HG02943 (cell line): ENCODE data around the gene GRM8.

Experiments used
- ATAC-seq: cut with Tn5 transposase; IDR thresholded peaks from one replicate; pipeline ENCODE4 v1.9.1; 2021; ENCODE audit warnings: mild to moderate bottlenecking, low read depth, moderate library complexity; ENCODE audit not compliant: unreplicated experiment

Gene GRM8

DNA sequence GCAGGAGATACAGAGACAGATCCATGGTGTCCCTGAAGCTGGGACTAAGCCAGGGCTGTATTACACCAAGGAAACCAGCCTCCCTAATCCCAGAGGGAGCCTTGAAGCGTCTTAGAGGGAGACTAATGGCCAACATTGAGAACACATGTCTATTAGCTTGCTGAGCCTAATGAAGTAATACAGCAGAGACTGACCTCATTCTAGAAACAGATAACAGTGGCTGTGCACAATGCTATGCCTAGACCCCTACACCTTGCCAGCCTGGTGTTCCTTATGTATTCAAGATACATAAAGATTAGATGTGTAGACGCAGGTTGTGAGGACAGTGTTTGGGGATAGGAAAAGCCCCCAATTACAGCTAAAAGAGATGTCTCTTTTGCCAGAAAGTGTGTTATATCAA lies 19.1 kb downstream of the GRM8 start:
- ATAC-seq: no peak

DNA sequence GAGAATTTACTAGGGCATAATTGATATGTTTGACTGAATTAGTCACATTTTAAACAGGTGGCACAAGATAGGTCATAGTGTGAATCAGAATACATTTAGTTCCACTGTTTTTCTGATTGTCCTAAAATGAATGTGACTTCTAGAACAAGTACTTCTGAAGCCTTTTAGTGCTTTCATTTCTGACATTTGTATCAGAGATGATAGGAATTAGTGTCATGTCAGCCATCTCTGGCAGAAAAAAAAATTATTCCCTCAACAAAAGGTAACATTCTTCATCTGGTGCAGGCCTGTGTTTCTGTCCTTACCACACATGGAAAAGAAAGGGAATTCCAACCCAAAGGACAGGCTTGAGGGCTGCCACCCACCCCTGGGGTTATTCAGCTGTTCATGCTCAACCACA lies 21.3 kb downstream of the GRM8 start:
- ATAC-seq: no peak

DNA sequence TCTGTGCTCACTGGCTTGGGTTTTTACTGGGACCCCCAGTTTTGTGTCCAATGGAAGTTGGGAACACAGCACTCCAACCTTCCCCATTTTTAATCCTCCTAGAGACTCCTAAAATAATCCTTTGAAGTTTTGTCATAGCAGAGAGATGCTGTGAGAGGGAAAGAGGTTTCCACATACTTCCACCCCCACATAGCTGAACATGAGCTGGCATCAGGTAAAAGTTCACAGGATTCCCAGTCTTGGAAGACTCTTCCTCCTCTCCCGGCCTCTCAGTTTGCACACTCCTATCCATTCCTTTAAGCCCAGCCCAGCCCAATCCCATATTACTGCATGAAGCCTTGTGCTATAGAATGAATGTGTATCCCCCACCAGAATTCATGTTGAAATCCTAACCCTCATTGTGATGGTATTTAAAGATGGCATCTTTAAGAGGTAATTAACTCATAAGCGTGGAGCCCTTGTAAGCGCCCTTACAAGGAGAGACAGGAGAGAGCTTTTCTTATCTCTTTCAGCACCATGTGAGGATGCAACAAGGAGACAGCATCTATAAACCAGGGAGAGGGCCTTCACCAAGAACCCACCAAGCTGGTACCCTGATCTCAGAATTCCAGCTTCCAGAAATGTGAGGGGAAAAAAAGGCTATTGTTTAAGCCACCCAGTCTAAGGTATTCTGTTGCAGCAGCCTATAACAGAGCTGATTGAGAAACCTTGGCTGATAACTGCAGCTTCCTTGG lies 22.4 kb downstream of the GRM8 start:
- no peak for ATAC-seq

DNA sequence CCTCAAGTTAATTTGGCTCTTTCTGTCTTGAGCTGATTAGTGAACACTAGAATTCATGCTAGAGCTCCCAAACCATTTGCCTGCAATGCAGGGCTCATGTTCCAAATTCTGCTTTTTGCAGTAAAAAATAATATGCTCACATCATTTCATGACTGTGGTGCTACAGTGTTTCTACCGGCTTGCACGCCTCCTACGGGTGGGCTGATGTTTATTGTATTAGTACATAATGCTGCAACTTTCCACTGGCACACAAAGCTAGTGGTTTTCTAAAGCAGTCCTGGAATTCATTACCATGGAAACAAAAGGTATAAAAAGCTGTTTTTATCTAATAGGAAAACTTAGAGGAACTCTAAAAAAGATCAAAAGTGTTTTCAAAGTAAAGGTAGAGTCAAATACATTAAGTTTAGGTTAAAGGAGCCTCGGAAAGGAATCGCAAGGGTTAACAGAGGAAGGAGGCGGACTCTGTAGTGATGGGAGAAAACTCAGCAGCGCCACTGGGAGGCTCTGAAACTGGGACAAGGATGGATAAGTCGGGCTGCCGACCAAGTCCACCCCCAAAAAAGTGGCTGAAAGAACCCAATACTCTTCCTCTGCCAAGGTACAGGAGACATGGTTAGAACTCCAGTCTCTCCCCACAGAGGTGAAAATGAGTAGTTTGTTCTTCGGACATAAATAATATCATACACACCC lies 25.9 kb downstream of the GRM8 start:
- ATAC-seq: no peak

DNA sequence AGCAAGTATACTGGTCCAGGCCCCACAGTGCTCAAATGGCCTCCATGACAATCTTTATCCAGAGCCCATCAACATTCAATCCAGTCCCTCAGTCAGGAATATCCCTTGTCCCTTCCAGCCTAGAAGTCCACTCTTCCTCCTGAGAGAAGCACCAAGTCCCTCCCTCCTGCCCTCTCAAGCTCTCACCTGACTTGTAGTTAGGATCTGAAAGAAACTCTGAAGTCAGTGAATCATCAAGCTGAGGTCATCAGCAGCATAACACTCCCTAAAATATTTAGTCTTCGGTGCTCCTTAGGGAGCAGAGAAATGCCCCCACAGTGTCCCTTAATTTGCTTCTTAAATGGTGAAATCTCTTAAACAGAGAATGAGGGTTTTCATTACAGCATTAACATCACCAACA lies 31.0 kb downstream of the GRM8 start:
- no peak for ATAC-seq

DNA sequence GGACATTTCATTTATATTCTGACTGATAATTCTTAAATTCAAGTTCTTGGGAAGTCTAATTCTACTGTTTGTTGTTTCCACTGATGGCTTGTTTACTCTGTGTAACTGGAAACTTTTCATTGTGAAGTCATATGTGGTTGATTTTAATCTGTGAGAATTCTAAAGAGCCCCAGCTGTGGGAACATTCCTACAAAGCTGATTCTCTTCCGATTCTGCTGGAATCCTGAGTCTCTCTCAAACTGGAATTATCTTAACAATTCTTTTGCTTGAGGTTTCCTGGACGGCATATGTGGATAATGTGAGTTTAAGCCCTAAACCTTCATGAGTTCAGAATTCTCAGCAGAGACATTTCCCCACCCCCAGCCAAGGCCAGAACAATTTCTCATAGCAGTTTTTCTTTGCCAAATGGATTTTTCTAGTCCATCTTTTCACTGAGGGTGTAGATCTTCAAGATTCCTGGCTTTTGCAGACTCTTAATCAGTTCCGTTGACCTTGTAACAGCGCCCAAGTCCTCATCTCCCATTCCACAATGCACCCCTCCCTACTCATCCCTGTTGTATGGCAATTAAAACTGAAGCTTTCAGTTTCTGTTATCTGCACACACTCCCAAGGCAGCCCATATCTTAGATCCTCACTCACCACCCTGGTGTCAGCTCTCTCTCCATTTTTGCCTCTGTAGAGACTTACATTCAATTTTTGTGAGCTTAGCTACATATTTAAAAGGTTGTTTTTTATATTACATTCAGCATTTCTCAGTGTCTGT lies 37.6 kb downstream of the GRM8 start:
- ATAC-seq: no peak

DNA sequence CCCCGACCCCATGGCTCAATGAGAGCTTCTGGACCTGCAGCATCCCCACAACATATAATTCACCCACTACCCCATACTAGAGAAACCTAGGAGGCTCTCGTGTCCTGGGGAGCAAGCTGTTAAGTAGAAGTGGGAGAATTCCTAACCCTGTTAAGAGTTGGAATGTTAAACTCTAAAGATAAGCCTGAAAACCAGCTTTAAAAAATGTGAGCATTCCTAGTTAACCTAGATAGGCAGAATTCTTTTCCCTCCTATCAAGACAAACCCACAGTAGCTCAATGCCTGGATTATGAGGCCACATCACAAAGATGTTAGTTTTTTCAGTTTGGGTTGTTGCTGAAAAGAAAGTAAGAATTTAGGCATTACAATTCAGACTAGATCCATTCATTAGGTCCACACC lies 42.9 kb downstream of the GRM8 start:
- ATAC-seq: no peak

DNA sequence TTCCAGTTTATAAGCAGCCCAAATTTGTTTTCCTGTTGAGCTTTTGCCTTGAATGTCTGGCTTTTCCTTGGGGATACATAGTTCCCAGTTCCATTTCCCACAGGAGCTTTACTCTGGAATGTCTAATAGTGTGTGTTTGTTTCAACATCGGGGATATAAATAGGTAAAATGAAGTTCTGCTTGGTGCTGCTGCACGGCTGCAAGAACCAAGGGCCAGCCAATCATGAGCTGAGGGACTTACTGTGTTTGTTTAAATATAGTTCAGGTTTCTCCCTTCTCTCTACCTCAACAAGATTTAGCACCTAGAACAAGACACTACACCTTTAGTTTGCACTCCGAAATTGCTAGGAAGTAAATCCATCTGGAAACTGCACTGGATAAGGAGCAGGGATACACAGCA lies 43.9 kb downstream of the GRM8 start:
- no peak for ATAC-seq

DNA sequence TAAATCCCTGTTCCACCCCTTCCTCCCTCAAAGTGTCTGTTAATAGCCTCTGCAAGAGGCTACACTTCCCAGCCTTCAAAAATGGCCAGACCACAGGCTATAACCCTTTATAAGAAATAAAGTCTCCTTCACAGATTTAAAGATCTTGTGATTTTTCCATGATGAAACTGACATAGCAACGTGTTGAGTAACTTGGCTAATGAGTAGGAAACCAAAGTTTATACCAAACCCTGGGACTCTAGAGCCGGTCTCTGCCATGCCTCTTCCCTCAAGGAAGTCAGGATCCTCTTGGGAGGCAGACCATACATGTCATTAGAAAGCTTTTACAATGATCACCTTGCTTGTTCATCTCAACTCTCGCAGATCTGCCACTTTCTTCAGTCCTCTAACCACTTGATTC lies 44.4 kb downstream of the GRM8 start:
- no peak for ATAC-seq

DNA sequence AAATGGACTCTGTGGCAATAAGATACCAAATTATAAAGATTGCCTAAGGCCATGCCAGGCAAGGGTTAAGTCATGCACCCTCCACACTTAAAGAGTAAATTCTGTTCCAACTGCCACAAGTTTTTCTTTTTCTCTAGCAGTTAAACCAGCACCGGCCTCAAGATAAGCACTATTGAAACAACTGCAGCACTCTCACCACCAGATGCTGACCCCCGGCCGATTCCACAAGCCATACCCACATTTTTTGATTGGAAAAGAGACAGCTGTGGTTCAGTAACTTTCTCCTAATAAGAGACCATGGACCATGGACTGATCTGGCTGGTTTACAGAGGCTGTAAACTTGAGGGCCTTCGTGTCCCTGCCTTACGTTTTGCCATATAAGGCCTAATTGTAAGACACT lies 44.9 kb downstream of the GRM8 start:
- ATAC-seq: no peak

DNA sequence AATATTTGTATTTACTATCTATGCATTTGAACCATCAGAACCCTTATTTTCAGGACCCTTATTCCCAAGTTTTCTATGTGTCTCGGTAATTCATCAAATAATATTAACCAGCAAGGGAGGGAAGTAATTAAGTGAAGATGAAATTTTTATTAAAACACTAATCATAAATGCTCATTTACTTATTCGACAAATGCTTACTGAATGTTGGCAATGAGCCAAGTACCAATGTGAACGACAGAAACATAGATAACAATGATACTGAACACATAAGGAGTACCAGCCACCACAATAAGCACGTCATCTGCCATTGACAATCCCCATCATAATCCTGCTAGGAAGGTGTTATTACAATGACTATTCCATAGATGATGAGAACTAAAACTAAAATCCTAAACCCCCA lies 45.5 kb downstream of the GRM8 start:
- ATAC-seq: no peak

DNA sequence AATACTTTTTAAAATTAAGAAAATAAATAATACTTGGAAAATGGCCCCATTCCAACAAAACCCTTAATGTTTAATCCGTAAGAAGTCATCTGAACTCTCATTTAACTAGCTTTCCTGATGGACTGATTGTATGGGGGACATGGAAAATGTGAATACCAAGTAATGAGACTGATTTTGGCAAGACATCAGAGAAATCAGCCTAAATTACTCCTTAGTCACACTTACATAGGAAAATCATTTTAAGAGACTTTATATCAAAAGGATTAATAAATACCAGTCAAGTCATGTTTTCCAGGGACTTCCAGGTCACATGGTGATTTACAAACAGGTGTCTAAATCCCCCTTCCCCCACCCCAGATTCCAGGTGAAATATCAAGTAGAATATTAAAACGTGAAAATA lies 58.2 kb downstream of the GRM8 start:
- no peak for ATAC-seq

DNA sequence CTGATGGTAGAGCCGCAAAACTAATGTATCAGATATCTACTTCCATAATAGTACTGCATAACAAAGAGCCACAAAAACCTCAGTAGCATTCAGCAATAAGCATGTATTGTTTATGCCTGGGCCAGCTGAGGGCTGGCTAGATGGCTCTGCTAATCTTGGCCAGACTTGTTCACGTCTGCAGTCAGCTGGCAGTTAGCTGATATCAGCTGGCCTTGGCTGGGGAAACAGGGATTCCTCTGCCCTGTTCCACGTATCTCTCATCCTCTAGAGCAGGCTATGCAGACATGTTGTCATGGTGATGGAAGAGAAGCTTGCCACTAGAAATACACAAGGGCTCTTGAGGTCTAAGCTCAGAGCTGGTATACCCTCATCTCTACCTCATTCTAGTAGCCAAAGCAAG lies 62.9 kb downstream of the GRM8 start:
- no peak for ATAC-seq

DNA sequence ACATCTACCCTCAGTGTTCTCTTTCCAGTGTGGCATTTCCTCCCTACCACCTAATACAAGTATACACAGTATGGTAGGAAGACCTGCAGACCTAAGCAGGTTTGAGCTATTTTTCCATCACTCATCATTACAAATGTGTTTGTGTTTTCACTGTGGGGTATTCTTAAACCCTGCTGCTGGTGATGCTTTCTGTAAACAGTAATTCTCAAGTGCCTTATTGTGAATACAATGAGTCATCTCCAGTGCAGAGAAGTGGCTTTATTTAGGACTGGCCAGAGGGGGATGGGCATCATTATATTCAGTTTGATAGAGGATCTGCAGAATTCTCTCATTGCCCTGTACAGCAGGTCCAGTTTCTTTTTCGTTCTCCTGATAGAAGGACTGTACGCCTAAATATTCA lies 63.7 kb downstream of the GRM8 start:
- ATAC-seq: no peak

DNA sequence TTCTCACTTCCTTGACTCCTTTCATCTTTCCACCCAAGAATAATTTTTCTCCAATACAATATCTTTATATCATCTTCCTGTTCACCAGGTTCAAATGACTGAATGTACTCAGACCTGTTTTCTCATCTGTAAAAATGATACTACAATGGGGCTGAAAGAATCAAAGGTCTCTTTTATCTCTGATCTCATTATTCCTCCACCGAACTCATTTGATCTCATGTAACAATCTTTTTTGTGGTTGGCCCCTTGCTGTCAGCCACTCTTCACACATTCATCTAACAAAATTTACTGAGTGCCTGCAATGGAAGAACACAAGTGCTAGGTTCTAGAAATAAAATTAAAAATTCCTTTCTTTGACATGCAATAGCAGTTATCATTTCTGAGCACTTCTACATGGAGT lies 65.0 kb downstream of the GRM8 start:
- ATAC-seq: no peak

DNA sequence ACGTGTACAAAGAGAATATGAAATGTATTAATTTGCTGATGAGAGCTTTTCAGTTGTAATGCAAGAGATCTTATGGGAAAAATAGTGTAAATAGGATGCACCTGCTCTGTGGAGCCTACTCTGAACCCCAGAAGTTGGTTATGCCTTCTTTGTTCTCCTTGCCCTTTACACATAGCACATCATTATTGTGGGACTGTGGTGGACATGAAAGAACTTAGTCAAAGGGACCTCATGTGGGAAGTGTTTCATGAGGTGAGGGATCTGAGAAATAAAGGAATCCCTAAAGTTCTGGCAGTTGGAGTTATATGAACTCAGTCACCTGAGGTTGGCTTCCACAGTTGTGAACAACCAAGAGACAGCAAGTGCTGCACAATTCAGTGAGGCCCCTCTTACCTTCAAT lies 66.1 kb downstream of the GRM8 start:
- ATAC-seq: no peak

DNA sequence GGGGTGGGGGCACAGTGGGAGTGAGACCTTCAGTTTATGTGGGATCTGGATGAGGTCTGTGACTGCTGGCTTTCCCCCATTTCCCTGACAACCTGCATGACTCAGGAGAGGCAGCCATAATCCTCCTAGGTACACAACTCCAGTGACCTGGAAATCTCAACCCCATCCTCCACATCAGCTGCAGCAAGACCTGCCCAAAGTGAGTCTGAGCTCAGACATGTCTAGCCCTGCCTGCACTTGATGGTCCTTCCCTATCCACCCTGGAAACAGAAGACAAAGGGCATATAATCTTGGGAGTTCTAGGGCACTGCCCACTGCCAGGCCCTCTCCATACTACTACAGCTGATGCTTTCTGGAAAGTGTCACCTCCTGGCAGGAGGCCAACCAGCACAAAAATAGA lies 75.6 kb downstream of the GRM8 start:
- no peak for ATAC-seq

DNA sequence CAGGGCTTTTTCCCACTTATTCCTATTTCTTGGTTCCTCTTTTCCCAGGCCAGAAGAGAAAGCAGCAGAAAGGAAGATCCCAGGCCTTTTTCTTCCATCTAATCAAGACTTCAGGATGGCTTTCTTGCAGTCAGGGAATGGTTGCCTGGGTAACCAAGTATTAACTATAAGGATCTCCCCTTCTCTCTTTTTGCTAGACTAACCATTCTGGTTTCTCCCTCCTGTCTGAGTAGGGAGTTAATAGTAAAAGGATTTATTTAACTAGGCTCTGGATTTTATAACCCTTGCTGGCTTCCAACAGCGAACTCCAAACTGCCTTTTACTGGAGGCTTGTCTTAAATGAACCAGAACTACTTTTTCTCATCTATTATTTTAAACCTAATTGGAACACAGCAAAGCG lies 90.4 kb downstream of the GRM8 start:
- ATAC-seq: no peak

DNA sequence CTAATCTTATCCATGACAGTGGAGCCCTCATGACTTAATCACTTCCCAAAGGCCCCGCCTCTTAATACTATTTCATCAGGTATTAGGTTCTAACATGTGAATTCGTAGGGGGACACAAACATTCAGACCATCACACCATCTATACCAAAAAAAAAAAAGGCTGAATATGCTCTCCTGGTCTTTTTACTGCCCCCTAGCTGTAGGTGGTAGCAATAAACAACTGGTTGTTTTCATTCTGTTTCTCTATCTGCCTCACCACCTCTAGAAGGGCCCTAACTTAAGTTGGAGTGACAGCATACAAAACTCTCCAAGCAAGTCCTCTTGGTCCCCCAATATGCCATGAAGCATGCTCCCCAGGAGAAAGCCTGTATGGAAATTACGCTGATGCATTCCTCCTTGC lies 94.1 kb downstream of the GRM8 start:
- no peak for ATAC-seq

DNA sequence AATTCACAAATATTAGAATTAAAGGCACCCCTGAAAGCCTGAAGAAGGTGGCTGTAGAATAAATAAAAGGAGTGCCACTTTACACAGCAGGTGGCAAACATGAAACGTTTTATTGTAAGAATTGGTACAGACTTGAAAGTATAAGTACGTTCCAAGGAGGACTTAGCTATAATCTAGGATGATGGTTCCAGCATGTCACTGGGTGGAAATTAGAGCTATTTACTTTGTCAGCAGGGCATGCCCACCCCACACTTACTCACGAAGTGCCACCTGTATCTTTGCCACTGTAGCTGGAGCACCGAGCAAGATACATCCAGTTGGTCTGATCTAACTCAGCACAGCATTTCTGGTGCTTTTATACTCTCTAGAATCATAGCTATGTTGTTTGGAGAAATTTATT lies 97.8 kb downstream of the GRM8 start:
- no peak for ATAC-seq

DNA sequence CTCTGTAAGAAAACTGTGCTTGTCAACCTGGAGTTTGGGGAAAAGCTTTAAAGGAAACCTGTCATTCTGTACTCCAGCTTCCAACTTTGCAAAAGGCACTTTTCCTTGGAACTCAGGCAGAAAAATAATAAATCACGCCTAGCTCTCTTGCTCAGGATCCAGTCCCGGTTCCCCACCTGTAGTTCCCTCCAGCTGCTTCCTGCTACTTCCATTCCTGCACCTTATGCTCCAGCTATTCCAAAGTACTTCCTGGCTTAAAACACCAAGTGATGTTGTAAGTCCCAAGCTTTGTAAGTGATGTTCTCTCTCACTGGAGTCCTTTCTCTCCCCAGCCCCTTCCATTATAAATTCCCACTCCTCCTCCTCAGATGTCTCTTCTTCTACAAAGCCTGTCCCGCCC lies 98.6 kb downstream of the GRM8 start:
- no peak for ATAC-seq

DNA sequence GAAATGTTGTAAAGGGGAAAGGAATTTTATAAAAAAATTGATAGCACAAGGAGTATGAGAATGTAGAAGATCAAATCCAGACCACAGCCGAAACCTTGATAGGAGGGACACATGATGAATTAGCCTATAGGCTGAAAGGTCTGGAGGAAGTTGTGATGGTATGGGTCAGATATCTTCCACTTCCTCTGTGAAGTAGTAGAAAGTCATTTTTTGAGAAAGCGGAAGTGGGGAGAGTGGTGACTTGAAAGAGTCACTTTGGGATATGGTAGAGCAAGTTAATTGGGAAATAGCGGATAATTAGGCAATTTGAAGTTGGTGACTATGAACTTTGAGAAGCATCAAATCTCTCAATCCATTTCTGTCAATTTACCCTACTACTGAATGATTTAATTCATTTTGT lies 99.4 kb downstream of the GRM8 start:
- ATAC-seq: no peak
